Neural cell (in vitro differentiated cells): Measurements from ENCODE around the gene TAGLN. TPM values are rescaled to one million over a fixed set of nuclear protein-coding genes. Genes with fewer than 3 reads are reported as not detected.

Experiments used
- H2AFZ ChIP-seq: fragments of 200-600, 300-800 bp; sonication (generic), shearing (Covaris generic); 2 replicates; pipeline ENCODE4 v1.6.0; 2014; ENCODE audit warnings: low read depth, mild to moderate bottlenecking, antibody characterized with exemption, low read length, moderate library complexity
- H3F3A ChIP-seq: fragments of 200-600 bp; shearing (Covaris generic); 2 replicates; pipeline ENCODE4 v1.6.1; 2016; ENCODE audit warnings: mild to moderate bottlenecking, moderate library complexity, mixed read lengths, antibody characterized with exemption, low read length; ENCODE audit not compliant: insufficient read depth, poor library complexity, severe bottlenecking
- H3K27ac ChIP-seq: fragments of 200-600, 300-800 bp; sonication (generic), shearing (Covaris generic); 2 replicates; pipeline ENCODE4 v1.5.1; 2014; ENCODE audit warnings: mild to moderate bottlenecking, low read length, moderate library complexity
- H3K27me3 ChIP-seq: fragments of 300-800, 200-600 bp; sonication (generic), shearing (Covaris generic); 2 replicates; pipeline ENCODE4 v1.6.0; 2014; ENCODE audit warnings: mild to moderate bottlenecking, low read depth, low read length, moderate library complexity; ENCODE audit not compliant: insufficient read depth
- H3K36me3 ChIP-seq: fragments of 300-800, 200-600 bp; sonication (generic), shearing (Covaris generic); 2 replicates; pipeline ENCODE4 v1.5.1; 2014; ENCODE audit warnings: mild to moderate bottlenecking, antibody characterized with exemption, low read length, moderate library complexity; ENCODE audit not compliant: insufficient read depth
- H3K4me2 ChIP-seq: fragments of 300-800, 200-600 bp; sonication (generic), shearing (Covaris generic); 2 replicates; pipeline ENCODE4 v1.6.0; 2014; ENCODE audit warnings: mild to moderate bottlenecking, low read length
- H3K4me3 ChIP-seq: fragments of 300-800, 200-600 bp; sonication (generic), shearing (Covaris generic); 2 replicates; pipeline ENCODE4 v1.5.1; 2014; ENCODE audit warnings: mild to moderate bottlenecking, low read length, moderate library complexity
- H3K79me2 ChIP-seq: fragments of 200-600 bp; shearing (Covaris generic); replicated peaks from 2 replicates; pipeline ENCODE4 v1.6.0; 2014; ENCODE audit warnings: mild to moderate bottlenecking, low read length, moderate library complexity; ENCODE audit not compliant: insufficient read depth
- H3K9ac ChIP-seq: fragments of 300-800, 200-600 bp; sonication (generic), shearing (Covaris generic); 2 replicates; pipeline ENCODE4 v1.6.1; 2016; ENCODE audit warnings: mild to moderate bottlenecking, low read length, mixed read lengths
- H3K9me2 ChIP-seq: fragments of 200-600 bp; shearing (Covaris generic); 2 replicates; pipeline ENCODE4 v1.6.1; 2016; ENCODE audit warnings: mild to moderate bottlenecking, low read length, mixed read lengths; ENCODE audit not compliant: insufficient read depth
- H3K9me3 ChIP-seq: fragments of 200-600, 300-800 bp; sonication (generic), shearing (Covaris generic); 2 replicates; pipeline ENCODE4 v1.6.1; 2016; ENCODE audit warnings: mild to moderate bottlenecking, mixed run types, low read length, moderate library complexity, mixed read lengths
- H4K20me1 ChIP-seq: fragments of 200-600 bp; shearing (Covaris generic); 2 replicates; pipeline ENCODE4 v1.6.1; 2016; ENCODE audit warnings: mild to moderate bottlenecking, mixed run types; ENCODE audit not compliant: insufficient read depth
- EP300 ChIP-seq: fragments of 450-650 bp; conservative IDR thresholded peaks from 2 replicates; pipeline ENCODE4 v1.6.1; 2014; ENCODE audit warnings: antibody characterized with exemption, mild to moderate bottlenecking, moderate library complexity; ENCODE audit not compliant: poor library complexity, severe bottlenecking
- EZH2 ChIP-seq: fragments of 200-600, 300-800 bp; shearing (Covaris generic), sonication (generic); IDR thresholded peaks from 2 replicates; pipeline ENCODE4 v1.6.1; 2014; ENCODE audit warnings: antibody characterized with exemption, low read length, borderline replicate concordance, mild to moderate bottlenecking; ENCODE audit not compliant: insufficient read depth, poor library complexity, severe bottlenecking
- MXI1 ChIP-seq: fragments of 450-650 bp; conservative IDR thresholded peaks from 2 replicates; pipeline ENCODE4 v1.6.1; 2014; ENCODE audit warnings: antibody characterized with exemption, mild to moderate bottlenecking; ENCODE audit not compliant: poor library complexity, severe bottlenecking
- RAD21 ChIP-seq: fragments of 450-650 bp; conservative IDR thresholded peaks from 2 replicates; pipeline ENCODE4 v1.6.1; 2014; ENCODE audit warnings: antibody characterized with exemption, mild to moderate bottlenecking, moderate library complexity
- REST ChIP-seq: IDR thresholded peaks from 2 replicates; pipeline ENCODE4 v1.6.1; 2012; ENCODE audit warnings: borderline replicate concordance
- SMC3 ChIP-seq: fragments of 450-650 bp; conservative IDR thresholded peaks from 2 replicates; pipeline ENCODE4 v1.6.1; 2014; ENCODE audit warnings: antibody characterized with exemption, mild to moderate bottlenecking, moderate library complexity; ENCODE audit not compliant: poor library complexity
- TAF1 ChIP-seq: IDR thresholded peaks from 2 replicates; pipeline ENCODE4 v1.6.1; 2012; ENCODE audit warnings: low read depth
- polyA minus RNA-seq: library from RNA; depleted of rRNA, polyadenylated mRNA; stranded (reverse); fragments of >200 nt; gene quantifications from 2 replicates; pipeline ENCODE4 v1.2.3, GENCODE V29; 2014
- polyA plus RNA-seq: library from polyadenylated mRNA; depleted of rRNA; stranded (reverse); fragments of >200 nt; gene quantifications from 2 replicates; pipeline ENCODE4 v1.2.3, GENCODE V29; 2014

The TAGLN gene
- 15.7 and 22.9 TPM in 2 replicates for polyA plus RNA-seq
- 6.3 and 6.4 TPM in 2 replicates for polyA minus RNA-seq

GRCh38 chr11:117199053-117199915, at the start of gene TAGLN:
Gene TAGLN, plus strand, starts transcription at chr11:117199370. Its CDS starts 3,644 bp downstream, at chr11:117203014.
- Histone ChIP-seq H3K4me3 (no peak within 1 kb of the TSS), H2AFZ (no peak within 1 kb of the TSS)
- TF ChIP-seq MXI1 (no peak), REST (no peak), SMC3 (no peak), EZH2 (no peak), TAF1 (no peak), EP300 (no peak), RAD21 (no peak)

GRCh38 chr11:117152066-117152465, 47.1 kb upstream of the TAGLN start:
- Histone ChIP-seq H3K9me3 (no peaks in the 10 kb centered on the region), H3K4me2 (no peak overlapping the region), H3K27me3 (no peaks in the 10 kb centered on the region), H3K9me2 (no peaks in the 10 kb centered on the region), H3K27ac (no peak overlapping the region), H3K4me3 (no peak overlapping the region), H2AFZ (no peak overlapping the region), H3K36me3 (no peaks in the 10 kb centered on the region), H4K20me1 (peaks cover 5% of the 10 kb centered on the region), H3F3A (no peaks in the 10 kb centered on the region), H3K79me2 (peaks cover 83% of the 10 kb centered on the region), H3K9ac (no peak overlapping the region)
- TF ChIP-seq SMC3 = no peak
- TF ChIP-seq REST = no peak

More at GRCh38 chr11:117199053-117199915, at the start of gene TAGLN:
- Histone ChIP-seq H3K9ac (no peak within 1 kb of the TSS), H3K27ac (no peak within 1 kb of the TSS), H3K4me2 (no peak within 1 kb of the TSS), H3K9me2 (no peaks in the 10 kb centered on the region), H3K79me2 (no peaks in the 10 kb centered on the region), H4K20me1 (no peaks in the 10 kb centered on the region), H3K27me3 (no peaks in the 10 kb centered on the region), H3K9me3 (no peaks in the 10 kb centered on the region), H3F3A (no peaks in the 10 kb centered on the region), H3K36me3 (no peaks in the 10 kb centered on the region)
